OCI-LY1 (cell line): ENCODE data around the gene STEAP1B.
"Not testable (repeated sequence)": the region's sequence is repeated elsewhere in the genome, so short reads cannot be mapped to it uniquely, and the experiment has no call there.

Experiments
- H2AFZ ChIP-seq: fragments of 200-600 bp; sonication (generic), shearing (Covaris generic); 2 replicates; pipeline ENCODE4 v1.6.0; 2014; ENCODE audit warnings: antibody characterized with exemption, mild to moderate bottlenecking, low read length
- H3F3A ChIP-seq: fragments of 200-600 bp; sonication (generic), shearing (Covaris generic); 2 replicates; pipeline ENCODE4 v1.6.0; 2014; ENCODE audit warnings: mild to moderate bottlenecking, antibody characterized with exemption, low read length, moderate library complexity; ENCODE audit not compliant: insufficient read depth
- H3K27ac ChIP-seq: fragments of 200-600 bp; sonication (generic); 2 replicates; pipeline ENCODE4 v1.5.1; 2014; ENCODE audit warnings: low read length, mixed run types, mild to moderate bottlenecking, low read depth; ENCODE audit not compliant: poor library complexity, severe bottlenecking
- H3K27me3 ChIP-seq: fragments of 200-600 bp; sonication (generic); 2 replicates; pipeline ENCODE4 v1.6.0; 2014; ENCODE audit warnings: antibody characterized with exemption, mild to moderate bottlenecking, low read length, moderate library complexity; ENCODE audit not compliant: insufficient read depth
- H3K36me3 ChIP-seq: fragments of 200-600 bp; sonication (generic); 2 replicates; pipeline ENCODE4 v1.6.1; 2014; ENCODE audit warnings: mild to moderate bottlenecking, antibody characterized with exemption, low read length, moderate library complexity, mixed read lengths; ENCODE audit not compliant: insufficient read depth
- H3K4me1 ChIP-seq: fragments of 200-600 bp; sonication (generic); 2 replicates; pipeline ENCODE4 v1.5.1; 2014; ENCODE audit warnings: mild to moderate bottlenecking, low read length, moderate library complexity; ENCODE audit not compliant: insufficient read depth, severe bottlenecking
- H3K4me2 ChIP-seq: fragments of 200-600 bp; sonication (generic), shearing (Covaris generic); 2 replicates; pipeline ENCODE4 v1.6.1; 2014; ENCODE audit warnings: low read length
- H3K4me3 ChIP-seq: fragments of 200-600 bp; sonication (generic); 2 replicates; pipeline ENCODE4 v1.5.1; 2014; ENCODE audit warnings: low read length, low read depth, mild to moderate bottlenecking, mixed read lengths; ENCODE audit not compliant: poor library complexity, severe bottlenecking
- H3K79me2 ChIP-seq: fragments of 200-600 bp; shearing (Covaris generic); 2 replicates; pipeline ENCODE4 v1.6.1; 2016; ENCODE audit warnings: mixed run types, low read length, mixed read lengths; ENCODE audit not compliant: insufficient read depth
- H3K9ac ChIP-seq: fragments of 200-600 bp; sonication (generic), shearing (Covaris generic); 2 replicates; pipeline ENCODE4 v1.6.1; 2014; ENCODE audit warnings: mild to moderate bottlenecking, low read length, mixed read lengths
- H3K9me2 ChIP-seq: fragments of 200-600 bp; sonication (generic), shearing (Covaris generic); 2 replicates; pipeline ENCODE4 v1.6.1; 2014; ENCODE audit warnings: low read depth, mild to moderate bottlenecking, low read length, mixed read lengths
- H3K9me3 ChIP-seq: fragments of 200-600 bp; shearing (Covaris generic); 2 replicates; pipeline ENCODE4 v1.6.1; 2014; ENCODE audit warnings: low read length, mixed read lengths
- H4K20me1 ChIP-seq: fragments of 200-600 bp; sonication (generic), shearing (Covaris generic); 2 replicates; pipeline ENCODE4 v1.6.0; 2016; ENCODE audit warnings: mild to moderate bottlenecking, low read length; ENCODE audit not compliant: insufficient read depth
- CTCF ChIP-seq: fragments of 200-600 bp; sonication (generic), shearing (Covaris generic); IDR thresholded peaks from 2 replicates; pipeline ENCODE4 v1.5.1; 2017; ENCODE audit warnings: mild to moderate bottlenecking, antibody characterized with exemption, low read length, moderate library complexity, mixed read lengths
- EZH2 ChIP-seq: fragments of 200-600 bp; sonication (generic), shearing (Covaris generic); IDR thresholded peaks from 2 replicates; pipeline ENCODE4 v1.8.0; 2017; ENCODE audit warnings: borderline replicate concordance, mixed run types, mild to moderate bottlenecking, antibody characterized with exemption, low read length, moderate library complexity, mixed read lengths

STEAP1B gene

GRCh38 chr7:22493160-22493925, 6.6 kb downstream of the STEAP1B start:
- not testable (repeated sequence) for H3K36me3 ChIP-seq, H2AFZ ChIP-seq, H3K4me1 ChIP-seq, H4K20me1 ChIP-seq, H3K9me2 ChIP-seq, H3F3A ChIP-seq, H3K4me2 ChIP-seq, H3K79me2 ChIP-seq, H3K4me3 ChIP-seq, H3K9ac ChIP-seq, H3K9me3 ChIP-seq, H3K27ac ChIP-seq, H3K27me3 ChIP-seq

- no peak overlapping the region for H3K9ac ChIP-seq
- H3K4me1 ChIP-seq: no peaks in the 10 kb centered on the region
- no peak overlapping the region for H2AFZ ChIP-seq
- H3K4me3 ChIP-seq: no peak overlapping the region
- no peaks in the 10 kb centered on the region for H3K79me2 ChIP-seq
- no peaks in the 10 kb centered on the region for H3K9me3 ChIP-seq
- TF ChIP-seq EZH2 (no peak), CTCF (peak; percentile 99)
- no peaks in the 10 kb centered on the region for H4K20me1 ChIP-seq
- no peaks in the 10 kb centered on the region for H3K9me2 ChIP-seq
- H3F3A ChIP-seq: no peaks in the 10 kb centered on the region
- H3K27ac ChIP-seq: no peak overlapping the region
- H3K36me3 ChIP-seq: no peaks in the 10 kb centered on the region
- no peaks in the 10 kb centered on the region for H3K27me3 ChIP-seq
- no peak overlapping the region for H3K4me2 ChIP-seq
Observed at GRCh38 chr7:22488643-22489462, 11.1 kb downstream of the STEAP1B start.

- Histone ChIP-seq H3K9me3 (no peaks in the 10 kb centered on the region), H3F3A (no peaks in the 10 kb centered on the region), H4K20me1 (no peaks in the 10 kb centered on the region), H3K4me1 (no peaks in the 10 kb centered on the region), H2AFZ (no peak overlapping the region), H3K9me2 (no peaks in the 10 kb centered on the region), H3K36me3 (no peaks in the 10 kb centered on the region), H3K9ac (no peak overlapping the region), H3K4me3 (no peak overlapping the region), H3K27ac (no peak overlapping the region), H3K27me3 (no peaks in the 10 kb centered on the region), H3K4me2 (no peak overlapping the region), H3K79me2 (no peaks in the 10 kb centered on the region)
- TF ChIP-seq CTCF (no peak), EZH2 (no peak)
Observed at GRCh38 chr7:22487978-22488642, 11.9 kb downstream of the STEAP1B start.
